GM21619 (cell line): ENCODE measurements around the gene FGF14.
"Not testable (repeated sequence)": the region's sequence is repeated elsewhere in the genome, so short reads cannot be mapped to it uniquely, and the experiment has no call there.

Experiments
- ATAC-seq: cut with Tn5 transposase; IDR thresholded peaks from one replicate; pipeline ENCODE4 v1.9.1; 2021; ENCODE audit not compliant: unreplicated experiment

The FGF14 gene

DNA sequence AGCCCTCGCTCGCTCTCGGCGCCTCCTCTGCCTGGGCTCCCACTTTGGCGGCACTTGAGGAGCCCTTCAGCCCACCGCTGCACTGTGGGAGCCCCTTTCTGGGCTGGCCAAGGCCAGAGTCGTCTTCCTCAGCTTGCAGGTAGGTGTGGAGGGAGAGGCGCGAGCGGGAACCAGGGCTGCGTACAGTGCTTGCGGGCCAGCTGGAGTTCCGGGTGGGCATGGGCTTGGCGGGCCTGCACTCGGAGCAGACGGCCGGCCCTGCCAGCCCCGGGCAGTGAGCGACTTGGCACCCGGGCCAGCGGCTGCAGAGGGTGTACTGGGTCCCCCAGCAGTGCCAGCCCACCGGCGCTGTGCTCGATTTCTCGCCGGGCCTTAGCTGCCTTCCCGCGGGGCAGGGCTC is 333.5 kb downstream of the FGF14 start:
- not testable (repeated sequence) for ATAC-seq

DNA sequence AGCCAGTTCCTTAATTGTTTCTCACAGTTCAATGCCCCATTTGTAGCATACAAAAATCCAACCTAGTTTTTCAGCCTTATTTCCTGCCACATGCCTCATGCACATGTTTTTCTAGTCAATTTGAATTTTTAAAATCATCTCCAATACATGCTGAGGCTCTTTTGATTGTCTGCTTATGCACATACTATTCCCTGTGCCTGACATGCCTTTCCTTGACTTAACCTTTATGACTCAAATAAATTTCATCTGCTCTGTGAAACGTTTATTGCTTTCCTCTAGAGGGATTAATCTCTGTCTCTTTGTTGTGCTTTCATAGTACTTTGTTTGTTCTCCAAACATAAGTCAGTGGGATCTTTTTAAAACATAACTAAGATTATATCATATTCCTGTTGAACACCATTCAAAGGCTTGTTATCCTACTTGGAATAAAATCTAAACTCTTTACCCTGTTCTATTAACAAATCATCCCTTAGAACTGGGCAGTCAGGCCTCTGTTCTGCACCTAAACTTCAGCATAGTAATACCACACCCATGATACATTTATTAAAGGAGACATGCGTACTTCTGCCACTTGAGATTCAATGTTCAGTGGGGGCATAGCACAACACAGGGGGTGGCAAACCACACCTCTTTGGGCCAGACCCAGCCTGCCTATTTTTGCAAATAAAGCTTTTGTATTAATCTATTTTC is 346.6 kb downstream of the FGF14 start:
- no peak for ATAC-seq

- ATAC-seq = no peak
Observed at GRCh38 chr13:102049853-102050252, 352.0 kb downstream of the FGF14 start.

- no peak for ATAC-seq
Observed at GRCh38 chr13:102045731-102046130, 356.1 kb downstream of the FGF14 start.

- ATAC-seq = no peak
Observed at GRCh38 chr13:102042746-102043145, 359.1 kb downstream of the FGF14 start.

DNA sequence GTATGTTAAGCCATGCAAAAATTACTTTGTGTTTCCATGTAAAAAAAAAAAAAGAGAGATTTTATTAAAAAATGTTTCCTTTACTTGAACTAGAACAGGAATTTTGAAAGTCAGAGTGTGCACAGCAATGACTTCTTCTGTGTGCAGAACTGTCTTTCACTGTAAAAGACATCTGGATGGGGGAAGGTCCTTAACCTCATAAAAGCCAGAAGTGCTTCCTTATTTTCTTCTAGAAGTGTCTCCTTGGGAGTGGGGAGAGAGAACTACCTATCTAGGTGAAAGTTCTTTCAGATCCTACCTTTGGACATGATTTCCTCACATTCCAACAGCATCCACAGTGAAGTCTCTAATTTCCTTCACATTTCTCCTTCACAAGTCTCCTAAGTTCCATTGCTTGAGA is 360.3 kb downstream of the FGF14 start:
- ATAC-seq = no peak

DNA sequence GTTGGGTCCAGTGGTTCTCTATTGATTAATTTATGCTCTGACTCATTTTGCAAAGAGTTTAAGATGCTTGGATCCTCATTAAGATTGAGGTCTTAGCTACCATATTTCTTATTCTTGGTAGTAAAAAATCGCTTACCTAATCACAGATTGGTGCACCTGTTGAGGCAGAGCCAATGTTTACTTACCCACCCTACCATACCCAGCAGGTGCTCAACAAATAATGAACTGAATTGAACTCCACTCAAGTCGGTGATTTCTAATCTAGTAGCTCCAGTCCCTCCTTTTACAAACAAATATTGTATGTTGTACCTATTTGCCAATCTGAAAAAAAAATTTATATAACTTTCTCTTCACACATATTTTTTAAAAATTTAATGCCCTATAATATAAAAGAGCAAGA is 361.0 kb downstream of the FGF14 start:
- no peak for ATAC-seq

GRCh38 chr13:102039264-102039663 is 362.6 kb downstream of the FGF14 start:
- no peak for ATAC-seq

DNA sequence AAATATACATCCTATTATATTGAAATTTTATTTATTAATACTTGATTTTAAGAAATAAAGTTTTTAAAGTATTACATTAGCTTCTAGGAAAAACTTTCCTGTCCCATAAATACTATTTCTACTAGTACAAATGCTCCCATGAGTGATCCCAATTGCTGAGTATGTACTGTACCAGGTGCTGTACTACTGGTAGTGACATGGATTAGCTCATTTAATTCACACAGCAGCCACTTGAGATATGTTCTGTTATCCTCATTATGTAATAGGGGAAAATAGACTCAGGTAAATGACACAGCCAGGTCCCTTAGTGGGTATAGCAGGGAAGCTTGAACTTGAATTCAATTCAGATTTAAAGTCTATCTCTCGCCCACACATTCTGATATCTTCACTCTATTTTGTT is 363.1 kb downstream of the FGF14 start:
- no peak for ATAC-seq

GRCh38 chr13:102035969-102036368 is 365.9 kb downstream of the FGF14 start:
- peak; percentile 62 for ATAC-seq

- no peak for ATAC-seq
Observed at GRCh38 chr13:102033857-102034331, 368.0 kb downstream of the FGF14 start.

GRCh38 chr13:102033386-102033785 is 368.5 kb downstream of the FGF14 start:
- ATAC-seq = no peak

- no peak for ATAC-seq
Observed at GRCh38 chr13:102028868-102029267, 373.0 kb downstream of the FGF14 start.

DNA sequence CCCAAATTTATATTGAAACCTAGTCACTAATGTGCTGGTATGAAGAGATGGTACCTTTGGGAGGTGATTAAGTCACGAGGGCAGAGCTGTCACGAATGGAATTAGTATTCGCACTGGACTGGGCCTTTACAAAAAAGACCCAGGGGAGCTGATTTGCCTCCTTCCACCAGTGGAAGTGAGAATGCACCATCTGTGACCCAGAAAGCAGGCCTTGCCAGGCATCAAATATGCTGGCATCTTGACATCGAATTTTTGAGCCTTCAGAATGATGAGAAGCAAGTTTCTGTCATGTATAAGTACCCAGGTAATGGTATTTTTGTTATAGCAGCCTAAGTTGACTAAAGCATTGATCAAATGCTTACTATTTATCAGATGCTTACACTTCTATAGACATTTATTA is 373.6 kb downstream of the FGF14 start:
- ATAC-seq = no peak

DNA sequence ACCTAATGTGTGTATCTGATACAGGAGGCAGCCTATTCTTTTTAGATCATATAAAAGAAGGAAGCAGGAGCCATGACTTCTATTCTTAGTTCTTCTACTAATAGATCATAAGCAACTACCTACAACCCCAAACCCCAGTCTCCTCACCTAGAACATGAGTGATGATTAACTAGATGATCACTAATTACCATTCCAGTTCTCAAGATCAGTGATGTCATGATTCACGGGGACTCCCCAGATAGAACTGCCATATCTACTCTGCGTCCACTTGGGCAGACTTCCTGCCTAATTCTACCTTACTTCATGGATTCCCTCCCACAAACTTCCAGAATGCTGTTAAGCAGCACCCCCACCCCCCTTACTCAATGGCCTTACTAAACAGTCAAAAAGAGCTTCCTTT is 380.1 kb downstream of the FGF14 start:
- no peak for ATAC-seq

GRCh38 chr13:102020611-102021216 is 381.1 kb downstream of the FGF14 start:
- ATAC-seq = no peak

DNA sequence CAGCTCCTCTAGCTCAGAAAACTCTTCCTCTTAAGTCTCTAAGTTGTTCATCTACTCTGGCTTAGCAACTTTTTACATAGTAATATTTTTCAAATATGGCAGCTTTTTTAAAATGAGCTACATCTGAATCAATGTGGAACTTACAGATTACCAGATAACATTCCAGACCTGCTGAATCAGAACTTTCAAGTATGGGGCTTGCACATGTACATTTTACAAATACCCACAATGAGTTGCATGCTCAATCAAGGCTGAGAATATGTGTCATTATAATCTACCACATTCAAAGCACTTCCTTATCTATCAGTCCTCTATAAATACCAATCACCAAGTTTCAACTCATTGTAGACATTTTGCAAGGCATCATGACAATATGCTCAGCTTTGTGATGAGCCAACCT is 383.1 kb downstream of the FGF14 start:
- no peak for ATAC-seq

GRCh38 chr13:102017248-102017647 is 384.6 kb downstream of the FGF14 start:
- ATAC-seq = no peak

DNA sequence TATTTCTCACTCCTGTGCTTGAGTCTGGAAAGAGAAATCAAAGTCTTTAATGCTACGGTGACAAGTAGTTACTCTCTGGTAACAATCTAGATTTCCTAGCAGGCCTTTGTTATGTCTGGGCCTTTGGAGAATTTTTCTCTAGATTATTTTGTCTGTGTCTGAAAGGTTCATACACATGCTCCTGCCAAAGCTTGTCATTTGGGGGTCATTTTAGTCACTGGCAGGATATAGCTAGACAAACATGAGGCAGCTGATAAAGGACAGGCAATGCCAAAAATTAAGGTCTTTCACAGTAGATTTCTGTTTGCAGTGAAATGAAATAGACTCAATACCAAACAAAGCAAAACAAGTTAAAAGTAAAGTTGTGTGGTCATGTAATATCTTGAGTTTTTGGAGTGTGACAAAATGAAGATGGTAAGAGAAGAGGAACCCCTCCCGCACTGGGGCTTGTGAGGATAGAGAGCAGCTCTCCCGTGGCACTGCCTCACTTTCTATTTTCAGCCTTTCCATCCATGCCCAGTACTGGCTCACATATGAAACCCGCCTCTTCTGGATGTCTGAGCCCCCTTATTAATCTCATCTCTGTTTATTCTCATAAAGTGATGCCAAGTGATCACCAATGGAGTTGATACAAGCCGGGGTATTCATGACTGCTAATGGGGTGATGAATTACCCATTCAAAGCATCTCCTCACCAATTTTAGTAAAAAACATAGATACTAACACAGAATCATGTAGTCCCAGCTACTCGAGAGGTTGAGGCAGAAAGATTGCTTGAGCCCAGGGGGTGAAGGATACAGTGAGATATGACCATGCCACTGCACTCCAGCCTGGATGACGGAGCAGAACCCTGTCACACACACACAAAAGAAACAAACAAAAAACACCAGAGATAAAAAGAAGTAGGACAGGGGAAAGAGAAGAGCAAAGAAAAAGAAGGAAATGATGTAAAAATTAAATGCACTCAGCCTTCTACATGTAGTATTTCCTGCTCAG is 389.3 kb downstream of the FGF14 start:
- no peak for ATAC-seq

DNA sequence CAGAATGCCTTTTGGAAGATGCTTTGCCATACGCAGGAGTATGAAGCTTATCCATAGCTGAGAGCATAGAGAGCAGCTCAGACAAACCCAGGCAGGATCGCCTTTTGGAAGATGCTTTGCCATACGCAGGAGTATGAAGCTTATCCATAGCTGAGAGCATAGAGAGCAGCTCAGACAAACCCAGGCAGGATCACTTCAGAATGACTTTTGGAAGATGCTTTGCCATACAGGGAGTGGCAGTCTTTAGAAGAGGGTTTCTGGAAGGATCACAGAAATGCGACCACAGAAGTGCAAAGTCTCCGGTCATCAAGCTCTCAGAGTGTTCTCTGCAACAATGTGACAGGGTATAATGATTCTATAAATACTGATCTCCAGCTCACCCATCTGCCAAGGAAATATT is 390.4 kb downstream of the FGF14 start:
- not testable (repeated sequence) for ATAC-seq

DNA sequence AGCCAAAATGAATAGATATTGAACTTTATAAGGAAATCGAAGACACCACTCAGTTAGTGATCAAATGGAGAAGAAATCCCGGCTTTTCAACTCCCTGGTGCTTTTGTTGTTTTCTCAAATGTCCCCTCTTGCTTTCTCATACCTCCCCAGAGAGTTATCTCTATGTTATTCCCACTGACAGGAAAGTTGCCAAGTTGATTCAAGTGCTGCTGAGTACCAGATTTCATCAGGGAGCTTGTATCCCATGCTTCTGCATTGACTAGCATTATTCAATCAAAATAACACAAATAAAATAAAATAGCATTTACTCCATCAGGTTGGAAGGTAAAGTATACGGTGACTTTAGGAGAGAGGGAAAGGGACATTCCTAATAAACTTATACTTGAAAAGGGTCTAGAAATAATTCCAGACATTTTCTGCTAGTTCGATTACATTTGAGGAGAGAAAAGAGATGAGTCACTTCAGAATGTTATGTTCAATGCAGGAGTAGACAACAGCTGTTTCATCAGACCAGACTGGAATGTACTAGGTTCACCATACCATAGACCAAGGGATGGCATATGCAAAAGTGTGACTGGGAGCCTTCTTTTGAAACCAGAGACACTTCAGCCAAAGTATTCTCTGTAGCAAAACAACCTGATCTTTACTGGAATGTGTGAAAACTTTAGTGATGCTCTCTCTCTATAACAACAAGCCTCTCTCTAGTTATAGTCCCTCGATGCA is 397.8 kb downstream of the FGF14 start:
- no peak for ATAC-seq
